H1 (cell line): ENCODE data around the gene POGK. TPM values are rescaled to one million over a fixed set of nuclear protein-coding genes. Genes with fewer than 3 reads are reported as not detected.

Experiments used
- CTCF ChIA-PET: fragments of 300-600 bp; sonication (Branson Sonifier 250); formaldehyde crosslinking; loops from one replicate; lab custom pipeline; 2021; ENCODE audit not compliant: partially characterized antibody; lab: Charles Lee
- POLR2A ChIA-PET: fragments of 300-600 bp; sonication (Branson Sonifier 250); formaldehyde crosslinking; loops from one replicate; lab custom pipeline; 2021; ENCODE audit warnings: inconsistent platforms; ENCODE audit not compliant: partially characterized antibody; lab: Charles Lee
- DNase-seq, 2 experiments: peaks; one replicate each; pipeline versions ENCODE4 v3.0.0 to v3.0.0-alpha.2; 2010 to 2022; ENCODE audit warnings: low spot score in 2 of 2, low read depth in 1 of 2, mixed read lengths in 1 of 2
- FAIRE-seq: peaks from 2 replicates; lab custom pipeline; 2011; peaks lifted over from hg19 to GRCh38; lab: Jason Lieb, UNC
- H2AFZ ChIP-seq: 2 replicates; pipeline ENCODE4 v1.8.1; 2012; ENCODE audit warnings: low read length, inconsistent platforms
- H2AK5ac ChIP-seq: 2 replicates; pipeline ENCODE4 v1.6.1; 2013; ENCODE audit warnings: low read depth, low read length
- H2BK120ac ChIP-seq: replicated peaks from 2 replicates; pipeline ENCODE3; 2013; ENCODE audit warnings: low read depth, low read length, inconsistent platforms
- H2BK12ac ChIP-seq: 2 replicates; pipeline ENCODE4 v1.6.1; 2013; ENCODE audit warnings: low read depth, low read length
- H2BK15ac ChIP-seq: 2 replicates; pipeline ENCODE4 v1.6.1; 2013; ENCODE audit warnings: low read length
- H2BK20ac ChIP-seq: 2 replicates; pipeline ENCODE4 v1.6.1; 2013; ENCODE audit warnings: low read length
- H2BK5ac ChIP-seq: 2 replicates; pipeline ENCODE4 v1.6.1; 2013; ENCODE audit warnings: low read depth, low read length
- H3K14ac ChIP-seq: 2 replicates; pipeline ENCODE4 v1.6.1; 2013; ENCODE audit warnings: inconsistent platforms; ENCODE audit not compliant: insufficient read length
- H3K18ac ChIP-seq: 2 replicates; pipeline ENCODE4 v1.6.1; 2013; ENCODE audit warnings: low read length; ENCODE audit errors: extremely low read depth
- H3K23ac ChIP-seq: 2 replicates; pipeline ENCODE4 v1.6.1; 2013; ENCODE audit warnings: inconsistent platforms; ENCODE audit not compliant: insufficient read length
- H3K23me2 ChIP-seq: 2 replicates; pipeline ENCODE4 v1.6.1; 2013; ENCODE audit warnings: low read depth, low read length
- H3K27ac ChIP-seq: 2 replicates; pipeline ENCODE4 v1.6.1; 2011; ENCODE audit warnings: low read depth, low read length, inconsistent platforms
- H3K27me3 ChIP-seq, 4 experiments: replicated peaks in 1 of 4; 1 replicate in 1 of 4; 2 replicates in 3 of 4; pipeline versions ENCODE4 v1.6.1 to v1.8.1; 2011 to 2013; ENCODE audit warnings: low read length in 3 of 4, mild to moderate bottlenecking in 3 of 4, inconsistent platforms in 2 of 4, mixed read lengths in 2 of 4, moderate library complexity in 1 of 4; ENCODE audit not compliant: control insufficient read depth in 3 of 4, insufficient read depth in 3 of 4; ENCODE audit errors: extremely low read depth in 1 of 4
- H3K36me3 ChIP-seq, 4 experiments: 2 replicates each; pipeline versions ENCODE4 v1.6.1 to v1.8.1; 2011 to 2013; ENCODE audit warnings: mild to moderate bottlenecking in 4 of 4, low read length in 3 of 4, moderate library complexity in 2 of 4, control low read depth in 1 of 4, inconsistent platforms in 1 of 4; ENCODE audit not compliant: insufficient read depth in 4 of 4, control insufficient read depth in 2 of 4
- H3K4ac ChIP-seq: replicated peaks from 2 replicates; pipeline ENCODE3; 2013; ENCODE audit warnings: low read length, low read depth, mixed read lengths, inconsistent platforms; ENCODE audit not compliant: insufficient read length
- H3K4me1 ChIP-seq, 4 experiments: replicated peaks in 1 of 4; 1 replicate in 1 of 4; 2 replicates in 3 of 4; pipeline versions ENCODE4 v1.6.1 to v1.8.1; 2011 to 2013; ENCODE audit warnings: low read length in 3 of 4, inconsistent platforms in 2 of 4, mixed read lengths in 1 of 4; ENCODE audit not compliant: insufficient read depth in 4 of 4, control insufficient read depth in 3 of 4
- H3K4me2 ChIP-seq, 2 experiments: 2 replicates each; pipeline versions ENCODE4 v1.6.1 to v1.8.1; 2011 to 2013; ENCODE audit warnings: low read depth in 2 of 2, low read length in 2 of 2, control low read depth in 1 of 2, inconsistent platforms in 1 of 2, mild to moderate bottlenecking in 1 of 2; ENCODE audit not compliant: insufficient read depth in 1 of 2
- H3K4me3 ChIP-seq, 4 experiments: fragments of 200-600, 300-600 bp in 1 of 4; sonication (generic), shearing (Covaris generic), sonication (Bioruptor Twin) in 1 of 4; 2 replicates each; pipeline versions ENCODE4 v1.5.1 to v1.8.1; 2011 to 2016; ENCODE audit warnings: low read length in 4 of 4, low read depth in 3 of 4, control low read depth in 2 of 4, inconsistent platforms in 2 of 4, mild to moderate bottlenecking in 2 of 4, mixed read lengths in 1 of 4, moderate library complexity in 1 of 4; ENCODE audit not compliant: insufficient read depth in 2 of 4; ENCODE audit errors: extremely low read depth in 1 of 4
- H3K56ac ChIP-seq: replicated peaks from 2 replicates; pipeline ENCODE3; 2013; ENCODE audit warnings: low read depth, mild to moderate bottlenecking, mixed read lengths, low read length, inconsistent platforms; ENCODE audit not compliant: insufficient read length
- H3K79me1 ChIP-seq: 2 replicates; pipeline ENCODE4 v1.6.1; 2013; ENCODE audit warnings: low read depth, low read length, control low read depth
- H3K79me2 ChIP-seq, 2 experiments: 2 replicates each; pipeline versions ENCODE4 v1.6.1 to v1.8.1; 2012 to 2013; ENCODE audit warnings: low read length in 2 of 2, mild to moderate bottlenecking in 2 of 2, inconsistent platforms in 1 of 2; ENCODE audit not compliant: insufficient read depth in 2 of 2, control insufficient read depth in 1 of 2
- H3K9ac ChIP-seq, 4 experiments: replicated peaks in 1 of 4; 1 replicate in 1 of 4; 2 replicates in 3 of 4; pipeline versions ENCODE4 v1.6.1 to v1.8.1; 2011 to 2013; ENCODE audit warnings: low read depth in 3 of 4, low read length in 3 of 4, control low read depth in 2 of 4, mild to moderate bottlenecking in 2 of 4, moderate library complexity in 2 of 4, inconsistent platforms in 1 of 4; ENCODE audit errors: extremely low read depth in 1 of 4
- H3K9me3 ChIP-seq, 2 experiments: 2 replicates each; pipeline versions ENCODE4 v1.6.1 to v1.8.1; 2012 to 2013; ENCODE audit warnings: mild to moderate bottlenecking in 2 of 2, moderate library complexity in 2 of 2, control low read depth in 1 of 2, inconsistent platforms in 1 of 2, low read depth in 1 of 2, low read length in 1 of 2, mixed read lengths in 1 of 2; ENCODE audit not compliant: insufficient read depth in 2 of 2
- H4K20me1 ChIP-seq, 2 experiments: replicated peaks in 1 of 2; 2 replicates each; pipeline versions ENCODE3 to v1.8.1; 2011 to 2013; ENCODE audit warnings: inconsistent platforms in 2 of 2, low read length in 2 of 2, mild to moderate bottlenecking in 1 of 2; ENCODE audit not compliant: insufficient read depth in 2 of 2, control insufficient read depth in 1 of 2
- H4K5ac ChIP-seq: 2 replicates; pipeline ENCODE4 v1.6.1; 2013; ENCODE audit warnings: low read length, low read depth, mixed read lengths, inconsistent platforms; ENCODE audit not compliant: insufficient read length
- H4K8ac ChIP-seq: 2 replicates; pipeline ENCODE4 v1.8.0; 2013; ENCODE audit warnings: mild to moderate bottlenecking, moderate library complexity, low read length, inconsistent platforms; ENCODE audit not compliant: insufficient read depth; ENCODE audit errors: extremely low read depth
- H4K91ac ChIP-seq: replicated peaks from 2 replicates; pipeline ENCODE3; 2013; ENCODE audit warnings: low read length, mixed read lengths, inconsistent platforms; ENCODE audit not compliant: insufficient read length
- ASH2L ChIP-seq: fragments of 200-600, 300-600 bp; sonication (generic); IDR thresholded peaks from one replicate; pipeline ENCODE4 v1.7.1; 2017; ENCODE audit warnings: low read length
- CEBPB ChIP-seq: IDR thresholded peaks from 2 replicates; pipeline ENCODE4 v1.6.1; 2012; ENCODE audit warnings: low read depth, low read length
- CHD1 ChIP-seq: IDR thresholded peaks from 2 replicates; pipeline ENCODE4 v1.6.1; 2012; ENCODE audit warnings: low read depth, low read length, improper control_type of control experiment
- JUN ChIP-seq: IDR thresholded peaks from 2 replicates; pipeline ENCODE4 v1.6.1; 2011; ENCODE audit warnings: low read depth, mild to moderate bottlenecking, improper control_type of control experiment, low read length
- POLR2AphosphoS5 ChIP-seq: IDR thresholded peaks from 2 replicates; pipeline ENCODE4 v1.6.1; 2011; ENCODE audit warnings: low read depth, low read length
- SP1 ChIP-seq: IDR thresholded peaks from 2 replicates; pipeline ENCODE4 v1.6.1; 2011; ENCODE audit warnings: low read depth, low read length
- WGBS, 2 experiments: shearing (Covaris generic) in 1 of 2; methylation state at CpG; one replicate each; pipeline versions ENCODE4 v1.1.6 to v1.1.7; 2013 to 2015; ENCODE audit warnings: low lambda C conversion rate in 2 of 2, mixed read lengths in 2 of 2, inconsistent platforms in 1 of 2, low coverage in 1 of 2, missing lambda C conversion rate in 1 of 2; ENCODE audit not compliant: insufficient replicate concordance in 2 of 2, insufficient coverage in 1 of 2, insufficient read length in 1 of 2; ENCODE audit errors: extremely low coverage in 1 of 2, missing lambda C conversion rate in 1 of 2; 5-methylcytosine and 5-hydroxymethylcytosine counted together
- polyA plus RNA-seq, 7 experiments: library from polyadenylated mRNA; depleted of rRNA in 3 of 7; stranded (reverse) in 5 of 7; unstranded in 2 of 7; fragments of >200 nt in 5 of 7; fragments of 200-250 nt in 2 of 7; gene quantifications; 1 replicate in 5 of 7; 2 replicates in 1 of 7; 4 replicates in 1 of 7; pipeline versions ENCODE4 v1.2.1 to v1.2.3, GENCODE V29; 2011 to 2013; ENCODE audit warnings: missing spikeins in 2 of 7, mixed read lengths in 2 of 7
- total RNA-seq: library from RNA; stranded (reverse); fragmentation: NEBNext Ultra II Directional; extraction: Animal tissue kit (Norgen Biotek cat#: 25700); gene quantifications from 2 replicates; pipeline ENCODE4 v1.2.1, GENCODE V29; 2021

POGK gene
- total and polyA plus RNA-seq, 2 of the 8 experiments (the other 6 are each of a cell fraction or from before 2014, with no cell fraction given) = 16.9 to 40.3 TPM

GRCh38 chr1:166859597-166859996, 20.3 kb downstream of the POGK start:
- H3K23ac ChIP-seq = no peak overlapping the region
- H3K4me3 ChIP-seq = no peak overlapping the region
- H3K4me2 ChIP-seq = peak overlapping the region in 1 of 2 experiments; percentile 14; a peak in 2 of 4 replicates
- no peak overlapping the region for H4K5ac ChIP-seq
- H3K14ac ChIP-seq = no peak overlapping the region
- H2BK20ac ChIP-seq = no peak overlapping the region
- CTCF ChIA-PET = interaction anchor here (0.8 to 1.7 kb wide), 4 partner anchors 12 to 200 kb away, joined by 3 to 4 read pairs (median 4); partner anchors contain the start of gene TADA1
- H3K4ac ChIP-seq = no peak overlapping the region
- peaks cover 3 to 15% (median 10%) of the 10 kb centered on the region in 4 experiments for H3K4me1 ChIP-seq
- H2AFZ ChIP-seq = no peak overlapping the region
- no peak overlapping the region for H3K27ac ChIP-seq
- DNase-seq = no peak
- H2BK120ac ChIP-seq = no peak overlapping the region
- peak overlapping the region; percentile 39; the same call in 1 of the 2 replicates for H3K18ac ChIP-seq
- H3K27me3 ChIP-seq = no peaks in the 10 kb centered on the region
- POLR2A ChIA-PET = interaction anchor here (0.6 to 10.4 kb wide), 2 partner anchors 16 kb away, joined by 3 to 147 read pairs; partner anchors contain the start of gene POGK
- H3K79me1 ChIP-seq = peaks cover 4% of the 10 kb centered on the region; the same call in 1 of the 2 replicates
- H2BK5ac ChIP-seq = no peak overlapping the region
- peaks cover 0 to 85% (median 21%) of the 10 kb centered on the region in 4 experiments; a peak in 7 of 8 replicates for H3K36me3 ChIP-seq
- H3K56ac ChIP-seq = no peak overlapping the region
- H3K9me3 ChIP-seq = no peaks in the 10 kb centered on the region
- H3K23me2 ChIP-seq = no peaks in the 10 kb centered on the region
- TF ChIP-seq ASH2L (no peak), POLR2AphosphoS5 (0 out of 2 replicates have a peak, but pooled peaks have one; percentile 13), CHD1 (no peak), JUN (no peak), SP1 (no peak), CEBPB (no peak)
- no peak overlapping the region for H4K91ac ChIP-seq
- FAIRE-seq = no peak
- H2AK5ac ChIP-seq = no peak overlapping the region
- no peak overlapping the region for H2BK12ac ChIP-seq
- WGBS, 2 experiments = 86% methylated on average over 5 of the region's 5 CpGs; no CpG with 5 or more reads in 1 of the 2 experiments
- H4K8ac ChIP-seq = no peak overlapping the region; the same call in 1 of the 2 replicates
- no peak overlapping the region for H3K9ac ChIP-seq
- 0 out of 4 replicates have a peak, but pooled peaks cover 0 to 2% of the 10 kb centered on the region in 2 experiments for H3K79me2 ChIP-seq
- no peak overlapping the region for H2BK15ac ChIP-seq
- peaks cover 0 to 5% of the 10 kb centered on the region in 2 experiments for H4K20me1 ChIP-seq
